Measurements from ENCODE around the gene MBOAT1. TPM values are rescaled to one million over a fixed set of nuclear protein-coding genes. Genes with fewer than 3 reads are reported as not detected.

The MBOAT1 gene
- total RNA-seq, 4 donors from 2014 or later: 0.61 to 1.8 (median 1.1) TPM

GRCh38 chr6:20230401-20231119 lies 18.3 kb upstream of the MBOAT1 start:
- no peak for DNase-seq
- Histone ChIP-seq H3K9me3 (no peaks in the 10 kb centered on the region), H3K4me3 (no peak overlapping the region), H3K27ac (no peak overlapping the region), H3K4me1 (no peaks in the 10 kb centered on the region), H3K27me3 (no peaks in the 10 kb centered on the region), H3K36me3 (no peaks in the 10 kb centered on the region)
- no peak for TF ChIP-seq POLR2A (IDR thresholded peaks at IDR 0.05)
- TF ChIP-seq, protein P1, sequence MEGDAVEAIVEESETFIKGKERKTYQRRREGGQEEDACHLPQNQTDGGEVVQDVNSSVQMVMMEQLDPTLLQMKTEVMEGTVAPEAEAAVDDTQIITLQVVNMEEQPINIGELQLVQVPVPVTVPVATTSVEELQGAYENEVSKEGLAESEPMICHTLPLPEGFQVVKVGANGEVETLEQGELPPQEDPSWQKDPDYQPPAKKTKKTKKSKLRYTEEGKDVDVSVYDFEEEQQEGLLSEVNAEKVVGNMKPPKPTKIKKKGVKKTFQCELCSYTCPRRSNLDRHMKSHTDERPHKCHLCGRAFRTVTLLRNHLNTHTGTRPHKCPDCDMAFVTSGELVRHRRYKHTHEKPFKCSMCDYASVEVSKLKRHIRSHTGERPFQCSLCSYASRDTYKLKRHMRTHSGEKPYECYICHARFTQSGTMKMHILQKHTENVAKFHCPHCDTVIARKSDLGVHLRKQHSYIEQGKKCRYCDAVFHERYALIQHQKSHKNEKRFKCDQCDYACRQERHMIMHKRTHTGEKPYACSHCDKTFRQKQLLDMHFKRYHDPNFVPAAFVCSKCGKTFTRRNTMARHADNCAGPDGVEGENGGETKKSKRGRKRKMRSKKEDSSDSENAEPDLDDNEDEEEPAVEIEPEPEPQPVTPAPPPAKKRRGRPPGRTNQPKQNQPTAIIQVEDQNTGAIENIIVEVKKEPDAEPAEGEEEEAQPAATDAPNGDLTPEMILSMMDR (IDR thresholded peaks at IDR 0.05 in 4 of 5, conservative IDR thresholded peaks at IDR 0.05 in 1 of 5): no peak
- intact Hi-C loops (cut with DNase I; ENCODE audit: low total_unique reads): no loop called here
- ATAC-seq: no peak
- in situ Hi-C loops (cut with MboI; ENCODE audit: low sequenced_read_pairs in 4 of 4): no loop called here

DNA sequence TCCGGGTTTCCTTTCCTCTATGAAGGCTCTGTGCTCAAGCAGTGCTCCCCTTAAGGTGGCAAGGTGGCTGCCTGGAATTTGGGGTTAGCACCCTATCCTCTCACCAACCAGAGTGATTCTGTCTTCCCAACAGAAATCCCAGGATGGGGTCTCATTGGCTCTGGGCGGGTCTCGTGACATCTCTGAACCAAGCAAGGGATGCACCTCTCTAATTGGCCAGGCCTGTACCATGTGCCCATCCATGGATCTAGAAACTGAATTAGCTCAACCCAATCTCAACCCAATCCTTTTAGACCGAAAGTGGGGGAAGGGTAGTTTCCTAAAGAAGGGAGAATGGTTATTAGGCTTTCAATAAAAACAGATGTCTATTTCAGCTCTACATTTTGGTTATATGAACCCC lies 17.6 kb upstream of the MBOAT1 start:
- no peaks in the 10 kb centered on the region for H3K27me3 ChIP-seq
- no peak for TF ChIP-seq POLR2A (IDR thresholded peaks at IDR 0.05)
- TF ChIP-seq, protein P1 (IDR thresholded peaks at IDR 0.05 in 4 of 5, conservative IDR thresholded peaks at IDR 0.05 in 1 of 5): no peak

GRCh38 chr6:20227350-20227749 lies 15.1 kb upstream of the MBOAT1 start:
- H3K27me3 ChIP-seq: no peaks in the 10 kb centered on the region
- intact Hi-C loops (cut with DNase I; ENCODE audit: low total_unique reads) (no loop called here), in situ Hi-C loops (cut with MboI; ENCODE audit: low sequenced_read_pairs in 4 of 4) (no loop called here)
- TF ChIP-seq, protein P1 (IDR thresholded peaks at IDR 0.05 in 4 of 5, conservative IDR thresholded peaks at IDR 0.05 in 1 of 5): no peak
- no peak for TF ChIP-seq POLR2A (IDR thresholded peaks at IDR 0.05)
- no peak overlapping the region for H3K4me3 ChIP-seq
- ATAC-seq: no peak
- H3K27ac ChIP-seq: no peak overlapping the region
- no peaks in the 10 kb centered on the region for H3K9me3 ChIP-seq
- no peaks in the 10 kb centered on the region for H3K4me1 ChIP-seq
- no peak for DNase-seq
- H3K36me3 ChIP-seq: no peaks in the 10 kb centered on the region

More for the DNA sequence above, 17.6 kb upstream of the MBOAT1 start:
- no peaks in the 10 kb centered on the region for H3K36me3 ChIP-seq
- H3K9me3 ChIP-seq: no peaks in the 10 kb centered on the region
- no peak overlapping the region for H3K27ac ChIP-seq
- in situ Hi-C loops (cut with MboI; ENCODE audit: low sequenced_read_pairs in 4 of 4): no loop called here
- no peak overlapping the region for H3K4me3 ChIP-seq
- no peak for DNase-seq
- no peaks in the 10 kb centered on the region for H3K4me1 ChIP-seq
- intact Hi-C loops (cut with DNase I; ENCODE audit: low total_unique reads): no loop called here
- ATAC-seq: no peak

DNA sequence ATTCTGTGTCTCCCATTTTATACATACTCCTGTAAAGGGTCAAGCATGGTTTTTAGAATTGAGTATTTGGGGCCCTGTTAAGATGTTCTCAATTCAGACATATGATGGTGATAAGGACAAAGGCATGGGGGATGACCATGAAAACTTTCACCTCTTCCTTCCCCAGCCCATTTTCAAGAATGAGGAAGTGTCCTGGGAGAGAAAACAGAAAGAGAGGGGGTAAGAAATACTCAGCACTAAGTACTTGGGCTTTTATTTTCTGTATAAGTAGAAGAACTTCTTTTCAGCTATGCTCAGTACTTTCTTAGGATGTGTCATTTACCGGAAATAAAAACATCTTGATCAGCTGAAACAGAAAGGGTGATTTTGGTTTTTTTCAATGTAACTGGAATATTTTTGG lies 10.9 kb upstream of the MBOAT1 start:
- Histone ChIP-seq H3K9me3 (no peaks in the 10 kb centered on the region), H3K27me3 (no peaks in the 10 kb centered on the region), H3K4me1 (no peaks in the 10 kb centered on the region), H3K4me3 (no peak overlapping the region), H3K27ac (no peak overlapping the region), H3K36me3 (no peaks in the 10 kb centered on the region)
- in situ Hi-C loops (cut with MboI; ENCODE audit: low sequenced_read_pairs in 4 of 4) (no loop called here), intact Hi-C loops (cut with DNase I; ENCODE audit: low total_unique reads) (no loop called here)
- no peak for ATAC-seq
- no peak for DNase-seq
- no peak for TF ChIP-seq POLR2A (IDR thresholded peaks at IDR 0.05)
- TF ChIP-seq, protein P1 (IDR thresholded peaks at IDR 0.05 in 4 of 5, conservative IDR thresholded peaks at IDR 0.05 in 1 of 5): no peak

DNA sequence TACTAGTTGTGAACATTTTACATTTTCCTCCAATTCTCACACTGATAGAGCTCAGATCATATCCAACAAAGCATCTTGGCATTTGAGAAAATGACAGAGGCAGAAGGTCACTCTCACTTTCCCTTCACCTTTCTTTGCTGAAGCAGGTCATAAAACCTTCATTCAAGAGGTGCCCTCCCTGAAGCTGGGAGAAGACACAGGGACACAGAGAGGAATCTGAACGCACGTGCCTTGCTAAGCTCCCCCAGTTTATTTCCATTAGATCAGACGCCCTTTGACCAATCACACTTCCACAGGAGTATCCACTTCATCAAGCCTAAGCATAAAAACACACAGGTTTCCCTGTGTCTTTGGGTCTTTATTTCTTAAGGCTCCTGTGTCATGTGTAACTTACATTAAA lies 9.2 kb upstream of the MBOAT1 start:
- intact Hi-C loops (cut with DNase I; ENCODE audit: low total_unique reads): no loop called here
- ATAC-seq: no peak
- DNase-seq: no peak
- in situ Hi-C loops (cut with MboI; ENCODE audit: low sequenced_read_pairs in 4 of 4): no loop called here
- Histone ChIP-seq H3K4me1 (no peaks in the 10 kb centered on the region), H3K36me3 (no peaks in the 10 kb centered on the region), H3K27me3 (no peaks in the 10 kb centered on the region), H3K9me3 (no peaks in the 10 kb centered on the region), H3K27ac (no peak overlapping the region), H3K4me3 (no peak overlapping the region)
- TF ChIP-seq, protein P1 (IDR thresholded peaks at IDR 0.05 in 4 of 5, conservative IDR thresholded peaks at IDR 0.05 in 1 of 5): no peak
- TF ChIP-seq POLR2A (IDR thresholded peaks at IDR 0.05): no peak

Measured in gastrocnemius medialis (tissue), 4 donors.